Measurements from ENCODE around the gene ARID4B.
"Not testable (repeated sequence)": the region's sequence is repeated elsewhere in the genome, so short reads cannot be mapped to it uniquely, and the experiment has no call there.

DNA sequence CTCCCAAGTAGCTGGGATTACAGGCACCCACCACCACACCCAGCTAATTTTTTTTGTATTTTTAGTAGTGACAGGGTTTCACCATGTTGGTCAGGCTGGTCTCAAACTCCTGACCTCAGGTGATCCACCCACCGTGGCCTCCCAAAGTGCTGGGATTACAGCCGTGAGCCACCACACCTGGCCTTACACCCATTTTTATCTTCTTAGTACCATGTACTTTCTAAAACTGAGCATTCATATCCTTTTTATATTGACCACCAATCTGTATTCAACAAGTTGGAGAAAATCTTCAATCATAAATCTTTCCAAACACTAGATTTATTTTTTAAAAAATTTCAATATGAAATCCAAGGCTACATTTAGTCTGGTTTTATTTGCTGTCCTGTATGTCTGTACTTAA lies 113.0 kb downstream of the ARID4B start:
- TF ChIP-seq POLR2A (IDR thresholded peaks at IDR 0.05): not testable (repeated sequence)
- TF ChIP-seq, protein P1, sequence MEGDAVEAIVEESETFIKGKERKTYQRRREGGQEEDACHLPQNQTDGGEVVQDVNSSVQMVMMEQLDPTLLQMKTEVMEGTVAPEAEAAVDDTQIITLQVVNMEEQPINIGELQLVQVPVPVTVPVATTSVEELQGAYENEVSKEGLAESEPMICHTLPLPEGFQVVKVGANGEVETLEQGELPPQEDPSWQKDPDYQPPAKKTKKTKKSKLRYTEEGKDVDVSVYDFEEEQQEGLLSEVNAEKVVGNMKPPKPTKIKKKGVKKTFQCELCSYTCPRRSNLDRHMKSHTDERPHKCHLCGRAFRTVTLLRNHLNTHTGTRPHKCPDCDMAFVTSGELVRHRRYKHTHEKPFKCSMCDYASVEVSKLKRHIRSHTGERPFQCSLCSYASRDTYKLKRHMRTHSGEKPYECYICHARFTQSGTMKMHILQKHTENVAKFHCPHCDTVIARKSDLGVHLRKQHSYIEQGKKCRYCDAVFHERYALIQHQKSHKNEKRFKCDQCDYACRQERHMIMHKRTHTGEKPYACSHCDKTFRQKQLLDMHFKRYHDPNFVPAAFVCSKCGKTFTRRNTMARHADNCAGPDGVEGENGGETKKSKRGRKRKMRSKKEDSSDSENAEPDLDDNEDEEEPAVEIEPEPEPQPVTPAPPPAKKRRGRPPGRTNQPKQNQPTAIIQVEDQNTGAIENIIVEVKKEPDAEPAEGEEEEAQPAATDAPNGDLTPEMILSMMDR (IDR thresholded peaks at IDR 0.05 in 4 of 5, conservative IDR thresholded peaks at IDR 0.05 in 1 of 5): not testable (repeated sequence)
